H1 (cell line): ENCODE results near the gene RAB25.

Experiments
- CBX5 ChIP-seq: fragments of 300-800, 300-1000 bp; sonication (generic); IDR thresholded peaks from 2 replicates; pipeline ENCODE4 v1.7.1; 2016; ENCODE audit warnings: antibody characterized with exemption, low read length, low read depth
- EZH2 ChIP-seq: fragments of 200-600 bp; sonication (generic); IDR thresholded peaks from 2 replicates; pipeline ENCODE4 v1.7.1; 2012; ENCODE audit warnings: low read depth, mild to moderate bottlenecking, moderate library complexity, low read length, inconsistent platforms; ENCODE audit not compliant: severe bottlenecking
- HDAC6 ChIP-seq: IDR thresholded peaks from one replicate; pipeline ENCODE4 v1.7.1; 2012; ENCODE audit warnings: low read depth, mild to moderate bottlenecking, inconsistent platforms, low read length, moderate library complexity
- POLR2A ChIP-seq, 2 experiments: IDR thresholded peaks; 1 replicate in 1 of 2; 2 replicates in 1 of 2; pipeline ENCODE4 v1.6.1; 2011; ENCODE audit warnings: low read depth in 2 of 2, low read length in 2 of 2, mild to moderate bottlenecking in 2 of 2; ENCODE audit errors: control extremely low read depth in 1 of 2
- POLR2AphosphoS5 ChIP-seq: IDR thresholded peaks from 2 replicates; pipeline ENCODE4 v1.6.1; 2011; ENCODE audit warnings: low read depth, low read length
- RFX5 ChIP-seq: IDR thresholded peaks from 2 replicates; pipeline ENCODE4 v1.6.1; 2011; ENCODE audit warnings: low read depth, low read length, improper control_type of control experiment, borderline replicate concordance
- SIN3A ChIP-seq, 2 experiments: IDR thresholded peaks in 1 of 2; conservative IDR thresholded peaks in 1 of 2; 2 replicates each; pipeline ENCODE4 v1.6.1; 2011 to 2012; ENCODE audit warnings: low read length in 2 of 2, improper control_type of control experiment in 1 of 2, low read depth in 1 of 2, mild to moderate bottlenecking in 1 of 2
- TAF1 ChIP-seq: IDR thresholded peaks from 2 replicates; pipeline ENCODE4 v1.6.1; 2011; ENCODE audit warnings: mild to moderate bottlenecking, low read depth, low read length
- USF2 ChIP-seq: IDR thresholded peaks from 2 replicates; pipeline ENCODE4 v1.6.1; 2011; ENCODE audit warnings: low read length, improper control_type of control experiment
- ZNF274 ChIP-seq: IDR thresholded peaks from 2 replicates; pipeline ENCODE4 v1.7.0; 2012; ENCODE audit warnings: low read length, borderline replicate concordance; ENCODE audit errors: extremely low read depth
- TF ChIP-seq, protein P1 (sequence below): IDR thresholded peaks from 2 replicates; pipeline ENCODE4 v1.6.1; 2011; ENCODE audit warnings: low read depth, mild to moderate bottlenecking, low read length; ENCODE audit not compliant: insufficient read depth
- TF ChIP-seq, protein P2 (sequence below): IDR thresholded peaks from 2 replicates; pipeline ENCODE4 v1.6.1; 2012; ENCODE audit warnings: inconsistent platforms
- TF ChIP-seq, protein P3 (sequence below), 3 experiments: IDR thresholded peaks; 1 replicate in 2 of 3; 2 replicates in 1 of 3; pipeline versions ENCODE4 v1.5.1 to v1.6.1; 2011; ENCODE audit warnings: low read length in 3 of 3, mild to moderate bottlenecking in 3 of 3, inconsistent platforms in 2 of 3, low read depth in 1 of 3, moderate library complexity in 1 of 3; ENCODE audit not compliant: insufficient read depth in 1 of 3; ENCODE audit errors: control extremely low read depth in 1 of 3

DNA sequence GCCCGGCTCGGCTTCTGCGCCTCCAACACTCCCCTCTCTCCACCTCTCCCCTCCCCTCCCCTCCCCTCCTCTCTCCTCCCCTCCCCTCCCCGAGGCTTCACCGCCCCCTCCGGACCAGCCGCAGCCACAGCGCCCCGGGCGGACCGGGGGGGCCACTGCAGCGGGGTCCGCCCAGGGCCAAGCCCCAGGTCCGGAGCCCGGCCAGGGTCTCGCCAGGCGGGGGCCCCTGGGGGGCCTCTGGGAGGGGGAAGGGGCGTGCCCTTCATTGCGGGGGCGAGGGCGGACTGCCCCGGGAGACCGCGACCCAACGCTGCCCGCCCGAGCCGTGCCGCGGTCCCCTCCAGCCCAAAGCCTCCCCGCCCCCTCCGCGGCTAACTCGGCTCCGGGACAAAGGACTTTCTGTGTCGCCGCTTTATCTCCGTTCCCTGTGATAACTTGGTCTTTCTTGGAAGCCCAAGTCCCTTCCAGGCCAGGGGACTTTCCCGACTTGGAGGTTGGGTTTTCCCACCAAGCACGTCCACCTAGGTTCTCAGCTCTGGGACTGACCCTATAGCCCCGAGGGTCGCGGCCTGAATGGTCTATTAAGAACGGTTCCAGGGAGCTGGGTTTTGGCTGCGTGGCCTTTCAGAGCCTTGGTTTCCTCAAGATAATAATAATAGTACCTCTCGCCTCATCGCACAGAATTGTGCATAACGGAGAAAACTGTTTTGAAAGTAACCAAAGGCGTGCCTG, 7.0 kb upstream of the RAB25 start, which contains the start of gene UBQLN4:
- TF ChIP-seq EZH2, result no peak
- TF ChIP-seq POLR2AphosphoS5, result peak; percentile 36; the same call in 1 of the 2 replicates
- TF ChIP-seq, protein P1, sequence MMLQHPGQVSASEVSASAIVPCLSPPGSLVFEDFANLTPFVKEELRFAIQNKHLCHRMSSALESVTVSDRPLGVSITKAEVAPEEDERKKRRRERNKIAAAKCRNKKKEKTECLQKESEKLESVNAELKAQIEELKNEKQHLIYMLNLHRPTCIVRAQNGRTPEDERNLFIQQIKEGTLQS, result no peak
- TF ChIP-seq HDAC6, result no peak
- TF ChIP-seq, protein P2, sequence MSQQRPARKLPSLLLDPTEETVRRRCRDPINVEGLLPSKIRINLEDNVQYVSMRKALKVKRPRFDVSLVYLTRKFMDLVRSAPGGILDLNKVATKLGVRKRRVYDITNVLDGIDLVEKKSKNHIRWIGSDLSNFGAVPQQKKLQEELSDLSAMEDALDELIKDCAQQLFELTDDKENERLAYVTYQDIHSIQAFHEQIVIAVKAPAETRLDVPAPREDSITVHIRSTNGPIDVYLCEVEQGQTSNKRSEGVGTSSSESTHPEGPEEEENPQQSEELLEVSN, result no peak
- TF ChIP-seq POLR2A (IDR thresholded peaks at IDR 0.05; ENCODE audit: control extremely low read depth in 1 of 2, low read depth in 2 of 2, low read length in 2 of 2), result no peak
- no peak for TF ChIP-seq CBX5
- TF ChIP-seq, protein P3, sequence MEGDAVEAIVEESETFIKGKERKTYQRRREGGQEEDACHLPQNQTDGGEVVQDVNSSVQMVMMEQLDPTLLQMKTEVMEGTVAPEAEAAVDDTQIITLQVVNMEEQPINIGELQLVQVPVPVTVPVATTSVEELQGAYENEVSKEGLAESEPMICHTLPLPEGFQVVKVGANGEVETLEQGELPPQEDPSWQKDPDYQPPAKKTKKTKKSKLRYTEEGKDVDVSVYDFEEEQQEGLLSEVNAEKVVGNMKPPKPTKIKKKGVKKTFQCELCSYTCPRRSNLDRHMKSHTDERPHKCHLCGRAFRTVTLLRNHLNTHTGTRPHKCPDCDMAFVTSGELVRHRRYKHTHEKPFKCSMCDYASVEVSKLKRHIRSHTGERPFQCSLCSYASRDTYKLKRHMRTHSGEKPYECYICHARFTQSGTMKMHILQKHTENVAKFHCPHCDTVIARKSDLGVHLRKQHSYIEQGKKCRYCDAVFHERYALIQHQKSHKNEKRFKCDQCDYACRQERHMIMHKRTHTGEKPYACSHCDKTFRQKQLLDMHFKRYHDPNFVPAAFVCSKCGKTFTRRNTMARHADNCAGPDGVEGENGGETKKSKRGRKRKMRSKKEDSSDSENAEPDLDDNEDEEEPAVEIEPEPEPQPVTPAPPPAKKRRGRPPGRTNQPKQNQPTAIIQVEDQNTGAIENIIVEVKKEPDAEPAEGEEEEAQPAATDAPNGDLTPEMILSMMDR (IDR thresholded peaks at IDR 0.05; ENCODE audit: control extremely low read depth in 1 of 3, insufficient read depth in 1 of 3, low read depth in 1 of 3, low read length in 3 of 3), result peak in 2 of 3 experiments; percentile 61 to 69; a peak in 3 of 4 replicates
- TF ChIP-seq SIN3A (conservative IDR thresholded peaks at IDR 0.05 in 1 of 2, IDR thresholded peaks at IDR 0.05 in 1 of 2; ENCODE audit: low read depth in 1 of 2, low read length in 2 of 2), result no peak; a peak in 1 of 4 replicates
- peak; percentile 32; the same call in 1 of the 2 replicates for TF ChIP-seq TAF1
- no peak for TF ChIP-seq ZNF274
- no peak for TF ChIP-seq USF2
- TF ChIP-seq RFX5, result no peak
